Loucy (cell line): ENCODE measurements around the gene MYH9.

Experiments
- EZH2phosphoT487 ChIP-seq: fragments of 200-600 bp; IDR thresholded peaks from 2 replicates; pipeline ENCODE4 v1.6.1; 2018; ENCODE audit warnings: antibody characterized with exemption, mild to moderate bottlenecking, moderate library complexity, borderline replicate concordance
- TF ChIP-seq, protein P1 (sequence below): fragments of 200-600 bp; sonication (generic); conservative IDR thresholded peaks from 2 replicates; pipeline ENCODE4 v1.5.1; 2014; ENCODE audit warnings: mild to moderate bottlenecking, antibody characterized with exemption, low read length

DNA sequence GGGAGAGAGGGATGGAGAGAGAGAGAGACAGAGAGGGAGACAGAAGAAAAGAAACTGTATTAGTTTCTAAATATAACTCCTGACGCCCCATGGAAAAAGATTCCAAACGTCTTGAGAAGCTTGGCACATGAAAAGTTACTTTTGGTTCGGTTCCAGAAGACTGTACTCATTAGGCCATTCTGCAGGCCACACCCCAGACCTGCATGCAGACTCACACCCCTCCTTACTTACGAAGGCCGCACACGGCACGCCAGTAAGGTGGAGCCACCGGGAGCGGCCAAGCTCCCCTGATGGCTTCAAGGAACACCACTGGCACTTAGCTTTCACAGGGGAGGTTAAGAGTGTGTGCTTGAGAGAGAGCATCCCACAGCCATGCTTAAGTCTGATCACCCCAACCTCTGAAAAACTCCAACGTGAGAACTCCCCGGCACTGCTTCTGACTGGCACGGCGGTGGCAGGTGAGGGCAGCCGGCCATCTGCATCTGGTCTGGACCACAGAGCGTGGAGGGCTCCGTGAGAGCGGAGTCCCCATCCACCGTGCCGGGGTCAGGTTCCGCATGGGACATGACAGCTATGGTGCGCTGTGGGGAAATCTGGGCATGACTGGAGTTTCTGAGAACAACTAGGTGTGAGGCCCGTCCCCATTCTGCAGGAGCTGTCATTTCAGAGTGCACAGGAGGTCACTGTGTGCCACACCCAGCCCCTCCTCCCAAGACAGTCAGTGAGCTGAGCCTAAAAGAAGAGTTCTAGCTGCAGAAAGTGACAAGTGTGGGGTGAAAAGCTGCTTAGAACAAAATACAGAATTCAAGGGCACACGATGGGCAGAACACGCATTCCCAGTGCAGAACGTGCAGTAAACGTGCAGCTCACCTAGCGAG is 62.4 kb downstream of the MYH9 start:
- TF ChIP-seq, protein P1, sequence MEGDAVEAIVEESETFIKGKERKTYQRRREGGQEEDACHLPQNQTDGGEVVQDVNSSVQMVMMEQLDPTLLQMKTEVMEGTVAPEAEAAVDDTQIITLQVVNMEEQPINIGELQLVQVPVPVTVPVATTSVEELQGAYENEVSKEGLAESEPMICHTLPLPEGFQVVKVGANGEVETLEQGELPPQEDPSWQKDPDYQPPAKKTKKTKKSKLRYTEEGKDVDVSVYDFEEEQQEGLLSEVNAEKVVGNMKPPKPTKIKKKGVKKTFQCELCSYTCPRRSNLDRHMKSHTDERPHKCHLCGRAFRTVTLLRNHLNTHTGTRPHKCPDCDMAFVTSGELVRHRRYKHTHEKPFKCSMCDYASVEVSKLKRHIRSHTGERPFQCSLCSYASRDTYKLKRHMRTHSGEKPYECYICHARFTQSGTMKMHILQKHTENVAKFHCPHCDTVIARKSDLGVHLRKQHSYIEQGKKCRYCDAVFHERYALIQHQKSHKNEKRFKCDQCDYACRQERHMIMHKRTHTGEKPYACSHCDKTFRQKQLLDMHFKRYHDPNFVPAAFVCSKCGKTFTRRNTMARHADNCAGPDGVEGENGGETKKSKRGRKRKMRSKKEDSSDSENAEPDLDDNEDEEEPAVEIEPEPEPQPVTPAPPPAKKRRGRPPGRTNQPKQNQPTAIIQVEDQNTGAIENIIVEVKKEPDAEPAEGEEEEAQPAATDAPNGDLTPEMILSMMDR, result no peak
- TF ChIP-seq EZH2phosphoT487, result no peak
